GM11168 (cell line): ENCODE data around the gene CLIC3.

ENCODE experiments used
- in situ Hi-C: fragments of 300-500 bp; cut with MboI; formaldehyde crosslinking; loops from one replicate; pipeline ENCODE4 v1.12.0; 2022; ENCODE audit warnings: low sequenced_read_pairs; ENCODE audit not compliant: unreplicated experiment

CLIC3 gene

GRCh38 chr9:137032858-137033257 is 36.5 kb upstream of the CLIC3 start:
- in situ Hi-C loops: loop anchor here (10.0 kb wide), 1 partner anchor 248 kb away; no protein-coding TSS in a partner anchor

GRCh38 chr9:137031904-137032640 is 35.7 kb upstream of the CLIC3 start, which contains the start of gene FUT7:
FUT7 (minus strand) TSS chr9:137032088; CDS start chr9:137031991, 97 bp downstream.
- in situ Hi-C loops: loop anchor here (10.0 kb wide), 1 partner anchor 247 kb away; no protein-coding TSS in a partner anchor

- in situ Hi-C loops: loop anchor here (10.0 kb wide), 1 partner anchor 246 kb away; no protein-coding TSS in a partner anchor
Measured at GRCh38 chr9:137030538-137031527, 34.5 kb upstream of the CLIC3 start.

- in situ Hi-C loops: loop anchor here (10.0 kb wide), 1 partner anchor 245 kb away; no protein-coding TSS in a partner anchor
Measured at GRCh38 chr9:137030006-137030405, 33.6 kb upstream of the CLIC3 start.

GRCh38 chr9:137029058-137029936 is 32.9 kb upstream of the CLIC3 start:
- in situ Hi-C loops: no loop called here

- in situ Hi-C loops: no loop called here
Measured at GRCh38 chr9:137028263-137029057, 32.1 kb upstream of the CLIC3 start.

- in situ Hi-C loops: no loop called here
Measured at GRCh38 chr9:137027369-137028262, 31.2 kb upstream of the CLIC3 start, which contains the start of gene ABCA2. ABCA2 (minus strand) TSS chr9:137028237; CDS start chr9:137028140, 97 bp downstream.

- in situ Hi-C loops: no loop called here
Measured at GRCh38 chr9:137026828-137027227, 30.5 kb upstream of the CLIC3 start.

- in situ Hi-C loops: no loop called here
Measured at GRCh38 chr9:137026384-137026783, 30.0 kb upstream of the CLIC3 start.

- in situ Hi-C loops: no loop called here
Measured at GRCh38 chr9:137025517-137025966, 29.2 kb upstream of the CLIC3 start.

- in situ Hi-C loops: no loop called here
Measured at GRCh38 chr9:137023583-137023991, 27.2 kb upstream of the CLIC3 start.

- in situ Hi-C loops: no loop called here
Measured at GRCh38 chr9:137023157-137023556, 26.8 kb upstream of the CLIC3 start.

GRCh38 chr9:137022662-137023008 is 26.3 kb upstream of the CLIC3 start:
- in situ Hi-C loops: no loop called here

- in situ Hi-C loops: no loop called here
Measured at GRCh38 chr9:137021979-137022661, 25.8 kb upstream of the CLIC3 start.

- in situ Hi-C loops: no loop called here
Measured at GRCh38 chr9:137021568-137021978, 25.2 kb upstream of the CLIC3 start.

GRCh38 chr9:137020771-137021567 is 24.6 kb upstream of the CLIC3 start:
- in situ Hi-C loops: no loop called here
